ENCODE data around the gene CCDC197. TPM values are rescaled to one million over a fixed set of nuclear protein-coding genes. Genes with fewer than 3 reads are reported as not detected.

CCDC197 gene
- total RNA-seq, 2 experiments from 2014 or later, result not detected

DNA sequence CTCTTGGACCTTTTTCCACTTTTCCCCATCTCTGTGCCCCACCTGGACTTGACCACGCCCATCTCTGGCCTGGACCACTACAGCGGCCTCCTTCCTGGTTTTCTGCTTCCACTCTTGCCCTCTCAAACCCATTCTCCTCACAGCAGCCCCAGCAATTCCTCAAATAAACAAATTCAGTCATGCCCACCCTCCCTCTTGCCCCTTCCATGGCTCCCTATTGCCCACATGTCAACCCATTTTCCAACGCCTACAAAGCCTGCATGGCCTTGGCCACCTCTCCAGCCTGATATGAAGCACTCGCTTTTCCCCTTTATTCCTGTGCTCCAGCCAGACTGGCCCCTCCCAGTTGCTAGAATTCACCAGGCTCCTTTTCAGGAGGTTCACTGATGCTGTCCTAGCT, 23.2 kb downstream of the CCDC197 start:
- DNase-seq, result no peak
- no peak overlapping the region for H3K27ac ChIP-seq (ENCODE audit: low read depth in 1 of 2, low read length in 2 of 2)
- no peaks in the 10 kb centered on the region for H3K9me3 ChIP-seq (ENCODE audit: control insufficient read depth in 1 of 2, insufficient read depth in 1 of 2, low read length in 2 of 2)
- ATAC-seq (ENCODE audit: poor library complexity), result no peak
- POLR2A ChIA-PET, result no interaction called here
- H3K4me3 ChIP-seq (ENCODE audit: low read length), result no peak overlapping the region
- H3K4me3 Mint-ChIP-seq, result no peak overlapping the region
- no peaks in the 10 kb centered on the region for H3K9me3 Mint-ChIP-seq
- CTCF ChIA-PET, result no interaction called here
- H3K36me3 ChIP-seq (ENCODE audit: insufficient read depth, low read length), result no peaks in the 10 kb centered on the region
- no peaks in the 10 kb centered on the region for H3K27me3 ChIP-seq (ENCODE audit: control insufficient read depth in 1 of 2, insufficient read depth in 2 of 2, low read length in 2 of 2)
- peaks cover 20% of the 10 kb centered on the region for H3K4me1 ChIP-seq (ENCODE audit: insufficient read depth, low read length)
- no peaks in the 10 kb centered on the region for H3K36me3 Mint-ChIP-seq (ENCODE audit: low read depth)
- intact Hi-C loops (cut with DNase I, micrococcal nuclease), result no loop called here
- no peak overlapping the region for H3K27ac Mint-ChIP-seq
- H3K27me3 Mint-ChIP-seq, result no peaks in the 10 kb centered on the region
- peaks cover 16% of the 10 kb centered on the region for H3K4me1 Mint-ChIP-seq (ENCODE audit: low read depth)
- TF ChIP-seq, protein P1, sequence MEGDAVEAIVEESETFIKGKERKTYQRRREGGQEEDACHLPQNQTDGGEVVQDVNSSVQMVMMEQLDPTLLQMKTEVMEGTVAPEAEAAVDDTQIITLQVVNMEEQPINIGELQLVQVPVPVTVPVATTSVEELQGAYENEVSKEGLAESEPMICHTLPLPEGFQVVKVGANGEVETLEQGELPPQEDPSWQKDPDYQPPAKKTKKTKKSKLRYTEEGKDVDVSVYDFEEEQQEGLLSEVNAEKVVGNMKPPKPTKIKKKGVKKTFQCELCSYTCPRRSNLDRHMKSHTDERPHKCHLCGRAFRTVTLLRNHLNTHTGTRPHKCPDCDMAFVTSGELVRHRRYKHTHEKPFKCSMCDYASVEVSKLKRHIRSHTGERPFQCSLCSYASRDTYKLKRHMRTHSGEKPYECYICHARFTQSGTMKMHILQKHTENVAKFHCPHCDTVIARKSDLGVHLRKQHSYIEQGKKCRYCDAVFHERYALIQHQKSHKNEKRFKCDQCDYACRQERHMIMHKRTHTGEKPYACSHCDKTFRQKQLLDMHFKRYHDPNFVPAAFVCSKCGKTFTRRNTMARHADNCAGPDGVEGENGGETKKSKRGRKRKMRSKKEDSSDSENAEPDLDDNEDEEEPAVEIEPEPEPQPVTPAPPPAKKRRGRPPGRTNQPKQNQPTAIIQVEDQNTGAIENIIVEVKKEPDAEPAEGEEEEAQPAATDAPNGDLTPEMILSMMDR (IDR thresholded peaks at IDR 0.05), result no peak

DNA sequence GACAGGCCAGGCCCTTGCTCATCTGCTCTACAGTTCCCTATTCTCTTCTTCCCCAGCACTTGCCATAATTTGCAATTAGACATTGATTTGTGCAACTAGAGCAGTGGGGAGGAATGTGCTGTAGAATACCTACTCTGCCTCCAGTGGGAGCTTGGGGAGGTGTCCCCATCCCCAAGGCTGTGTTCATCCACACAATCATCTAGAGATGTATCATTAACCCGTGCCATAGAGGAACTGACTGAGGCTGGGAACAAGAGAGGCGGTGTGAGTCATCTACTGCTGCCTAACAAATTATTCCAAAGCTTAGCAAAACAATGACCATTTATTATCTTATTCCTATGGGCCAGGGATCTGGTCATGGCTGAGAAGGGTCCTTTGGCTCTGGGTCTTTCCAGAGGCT, 23.9 kb downstream of the CCDC197 start:
- intact Hi-C loops (cut with DNase I, micrococcal nuclease), result no loop called here
- H3K36me3 ChIP-seq (ENCODE audit: insufficient read depth, low read length), result no peaks in the 10 kb centered on the region
- no peak overlapping the region for H3K4me3 Mint-ChIP-seq
- CTCF ChIA-PET, result no interaction called here
- POLR2A ChIA-PET, result no interaction called here
- no peak overlapping the region for H3K4me3 ChIP-seq (ENCODE audit: low read length)
- peaks cover 21% of the 10 kb centered on the region for H3K4me1 Mint-ChIP-seq (ENCODE audit: low read depth)
- H3K27me3 Mint-ChIP-seq, result no peaks in the 10 kb centered on the region
- H3K9me3 Mint-ChIP-seq, result no peaks in the 10 kb centered on the region
- no peaks in the 10 kb centered on the region for H3K27me3 ChIP-seq (ENCODE audit: control insufficient read depth in 1 of 2, insufficient read depth in 2 of 2, low read length in 2 of 2)
- H3K36me3 Mint-ChIP-seq (ENCODE audit: low read depth), result no peaks in the 10 kb centered on the region
- H3K27ac Mint-ChIP-seq, result no peak overlapping the region
- ATAC-seq (ENCODE audit: poor library complexity), result no peak
- no peak for DNase-seq
- TF ChIP-seq, protein P1 (IDR thresholded peaks at IDR 0.05), result no peak
- H3K9me3 ChIP-seq (ENCODE audit: control insufficient read depth in 1 of 2, insufficient read depth in 1 of 2, low read length in 2 of 2), result no peaks in the 10 kb centered on the region
- H3K27ac ChIP-seq (ENCODE audit: low read depth in 1 of 2, low read length in 2 of 2), result no peak overlapping the region
- H3K4me1 ChIP-seq (ENCODE audit: insufficient read depth, low read length), result peaks cover 24% of the 10 kb centered on the region

DNA sequence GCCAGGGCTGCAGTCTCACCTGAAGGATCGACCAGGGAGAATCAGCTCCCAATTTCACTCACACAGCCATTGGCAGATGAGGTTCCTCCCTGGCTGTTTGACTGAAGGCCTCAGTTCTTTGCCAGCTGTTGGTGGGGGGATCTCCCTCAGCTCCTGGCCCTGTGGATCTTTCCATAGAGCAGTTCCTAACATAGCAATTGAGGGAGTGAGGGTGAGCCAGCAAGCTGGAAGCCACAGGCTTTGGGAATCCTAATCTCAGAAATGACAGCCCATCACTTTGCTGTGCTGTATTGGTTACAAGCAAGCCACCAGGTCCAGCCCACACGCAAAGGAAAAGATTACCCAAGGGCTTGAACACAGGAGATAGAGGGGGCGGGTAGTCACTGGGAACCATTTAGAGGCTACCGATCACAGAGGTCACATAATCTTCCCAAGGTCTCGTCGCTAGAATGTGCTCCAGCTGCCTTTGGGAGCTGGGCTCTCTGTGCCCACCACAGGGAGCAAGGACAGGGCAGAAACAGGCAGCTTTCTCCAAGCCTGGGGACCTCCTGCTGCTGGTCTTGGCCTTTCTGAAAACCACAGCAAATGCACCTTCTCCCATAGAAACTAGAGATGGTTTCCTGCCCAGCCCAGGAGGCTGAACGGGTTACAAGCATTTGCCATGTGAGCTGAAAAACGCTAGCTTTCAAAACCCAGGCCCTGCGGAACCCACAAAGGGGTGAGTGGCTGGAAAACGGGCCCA, 24.5 kb downstream of the CCDC197 start:
- no peaks in the 10 kb centered on the region for H3K9me3 ChIP-seq (ENCODE audit: control insufficient read depth in 1 of 2, insufficient read depth in 1 of 2, low read length in 2 of 2)
- ChIA-PET POLR2A (no interaction called here), CTCF (no interaction called here)
- H3K36me3 ChIP-seq (ENCODE audit: insufficient read depth, low read length), result no peaks in the 10 kb centered on the region
- H3K27ac ChIP-seq (ENCODE audit: low read depth in 1 of 2, low read length in 2 of 2), result peak overlapping the region in 1 of 2 donors; percentile 20
- no peaks in the 10 kb centered on the region for H3K27me3 ChIP-seq (ENCODE audit: control insufficient read depth in 1 of 2, insufficient read depth in 2 of 2, low read length in 2 of 2)
- TF ChIP-seq, protein P1 (IDR thresholded peaks at IDR 0.05), result no peak
- Mint-ChIP-seq H3K27me3 (no peaks in the 10 kb centered on the region), H3K4me1 (ENCODE audit: low read depth) (peaks cover 25% of the 10 kb centered on the region), H3K27ac (no peak overlapping the region), H3K36me3 (ENCODE audit: low read depth) (no peaks in the 10 kb centered on the region), H3K4me3 (no peak overlapping the region), H3K9me3 (no peaks in the 10 kb centered on the region)
- peaks cover 27% of the 10 kb centered on the region for H3K4me1 ChIP-seq (ENCODE audit: insufficient read depth, low read length)
- no peak overlapping the region for H3K4me3 ChIP-seq (ENCODE audit: low read length)
- intact Hi-C loops (cut with DNase I, micrococcal nuclease), result no loop called here
- DNase-seq, result no peak
- no peak for ATAC-seq (ENCODE audit: poor library complexity)

All from CD4-positive, alpha-beta T cell (primary cell).